Ovary (tissue), 3 donors: Measurements from ENCODE around the gene ACTL9.
"Not testable (repeated sequence)": the region's sequence is repeated elsewhere in the genome, so short reads cannot be mapped to it uniquely, and the experiment has no call there.

ENCODE experiments used
- POLR2A ChIP-seq: fragments of 450-650 bp; IDR thresholded peaks from one replicate; pipeline ENCODE4 v1.6.1; 2017; ENCODE audit warnings: antibody characterized with exemption, mild to moderate bottlenecking, moderate library complexity
- TF ChIP-seq, protein P1 (sequence below), 3 donors: fragments of 450-650 bp in 2 of 3; fragments of 200-600 bp in 1 of 3; IDR thresholded peaks; one replicate each; pipeline versions ENCODE4 v1.5.1 to v1.8.0; 2016 to 2022; ENCODE audit warnings: antibody characterized with exemption in 3 of 3, mild to moderate bottlenecking in 1 of 3
- donor health status: DM: no; HTN: no; CAD: no.

DNA sequence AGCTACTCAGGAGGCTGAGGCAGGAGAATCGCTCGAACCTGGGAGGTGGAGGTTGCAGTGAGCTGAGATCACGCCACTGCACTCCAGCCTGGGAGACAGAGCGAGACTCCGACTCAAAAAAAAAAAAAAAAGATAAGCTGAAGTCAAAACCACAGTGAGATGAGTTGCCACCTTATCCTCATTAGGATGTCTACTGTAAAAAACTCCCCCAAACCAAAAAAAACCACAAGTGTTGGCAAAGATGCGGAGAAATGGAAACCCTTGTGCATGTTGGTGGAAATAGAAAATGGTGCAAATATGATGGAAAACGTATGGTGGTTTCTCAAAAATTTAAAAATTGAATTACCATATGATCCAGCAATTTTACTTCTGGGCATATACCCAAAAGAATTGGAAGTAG, 11.7 kb upstream of the ACTL9 start:
- TF ChIP-seq, protein P1, sequence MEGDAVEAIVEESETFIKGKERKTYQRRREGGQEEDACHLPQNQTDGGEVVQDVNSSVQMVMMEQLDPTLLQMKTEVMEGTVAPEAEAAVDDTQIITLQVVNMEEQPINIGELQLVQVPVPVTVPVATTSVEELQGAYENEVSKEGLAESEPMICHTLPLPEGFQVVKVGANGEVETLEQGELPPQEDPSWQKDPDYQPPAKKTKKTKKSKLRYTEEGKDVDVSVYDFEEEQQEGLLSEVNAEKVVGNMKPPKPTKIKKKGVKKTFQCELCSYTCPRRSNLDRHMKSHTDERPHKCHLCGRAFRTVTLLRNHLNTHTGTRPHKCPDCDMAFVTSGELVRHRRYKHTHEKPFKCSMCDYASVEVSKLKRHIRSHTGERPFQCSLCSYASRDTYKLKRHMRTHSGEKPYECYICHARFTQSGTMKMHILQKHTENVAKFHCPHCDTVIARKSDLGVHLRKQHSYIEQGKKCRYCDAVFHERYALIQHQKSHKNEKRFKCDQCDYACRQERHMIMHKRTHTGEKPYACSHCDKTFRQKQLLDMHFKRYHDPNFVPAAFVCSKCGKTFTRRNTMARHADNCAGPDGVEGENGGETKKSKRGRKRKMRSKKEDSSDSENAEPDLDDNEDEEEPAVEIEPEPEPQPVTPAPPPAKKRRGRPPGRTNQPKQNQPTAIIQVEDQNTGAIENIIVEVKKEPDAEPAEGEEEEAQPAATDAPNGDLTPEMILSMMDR (IDR thresholded peaks at IDR 0.05) = not testable (repeated sequence)
- not testable (repeated sequence) for TF ChIP-seq POLR2A
